HepG2 (cell line): ENCODE results near the gene UVSSA. TPM values are rescaled to one million over a fixed set of nuclear protein-coding genes. Genes with fewer than 3 reads are reported as not detected.
A peak's percentile ranks its signal among the peaks of the same experiment; 100 is the strongest.

Experiments
- ASH2L ChIP-seq: fragments of 300-600, 200-600 bp; sonication (generic); IDR thresholded peaks from 2 replicates; pipeline ENCODE4 v1.7.0; 2017; ENCODE audit warnings: low read depth, mild to moderate bottlenecking, moderate library complexity, mixed read lengths, low read length; ENCODE audit not compliant: insufficient read length
- GABPB1 ChIP-seq: IDR thresholded peaks from 2 replicates; pipeline ENCODE4 v1.6.1; 2016; ENCODE audit warnings: mild to moderate bottlenecking, missing genetic modification reagents, moderate library complexity, missing compliant biosample characterization
- KLF13 ChIP-seq: sonication (generic); formaldehyde crosslinking; IDR thresholded peaks from 2 replicates; pipeline ENCODE4 v1.4.0; 2020; ENCODE audit warnings: mild to moderate bottlenecking, missing genetic modification reagents
- MEIS2 ChIP-seq: sonication (generic); formaldehyde crosslinking; IDR thresholded peaks from 2 replicates; pipeline ENCODE4 v1.9.0; 2021; ENCODE audit warnings: mild to moderate bottlenecking, missing genetic modification reagents
- RCOR2 ChIP-seq: IDR thresholded peaks from 2 replicates; pipeline ENCODE4 v1.6.1; 2016; ENCODE audit warnings: missing biosample characterization, missing genetic modification reagents
- SKI ChIP-seq: fragments of 450-650 bp; IDR thresholded peaks from one replicate; pipeline ENCODE4 v1.6.1; 2018; ENCODE audit warnings: mild to moderate bottlenecking; ENCODE audit not compliant: partially characterized antibody
- SPEN ChIP-seq: sonication (generic); formaldehyde crosslinking; IDR thresholded peaks from 2 replicates; pipeline ENCODE4 v1.5.1; 2020; ENCODE audit warnings: low read depth, mild to moderate bottlenecking, missing genetic modification reagents
- TAF1 ChIP-seq: sonication (generic); formaldehyde crosslinking; IDR thresholded peaks from 2 replicates; pipeline ENCODE4 v1.4.0; 2020; ENCODE audit warnings: missing genetic modification reagents
- ZBTB38 ChIP-seq: sonication (generic); formaldehyde crosslinking; IDR thresholded peaks from 2 replicates; pipeline ENCODE4 v1.5.1; 2020; ENCODE audit warnings: mild to moderate bottlenecking, missing genetic modification reagents
- ZNF234 ChIP-seq: sonication (generic); formaldehyde crosslinking; conservative IDR thresholded peaks from 2 replicates; pipeline ENCODE4 v1.5.1; 2020; ENCODE audit warnings: mild to moderate bottlenecking, missing genetic modification reagents
- ZNF253 ChIP-seq: sonication (generic); formaldehyde crosslinking; IDR thresholded peaks from 2 replicates; pipeline ENCODE4 v1.8.0; 2022; ENCODE audit warnings: mild to moderate bottlenecking, missing genetic modification reagents, borderline replicate concordance
- ZNF563 ChIP-seq: sonication (generic); formaldehyde crosslinking; IDR thresholded peaks from 2 replicates; pipeline ENCODE4 v1.8.0; 2022; ENCODE audit warnings: mild to moderate bottlenecking, moderate library complexity, missing genetic modification reagents
- ZNF761 ChIP-seq: sonication (generic); formaldehyde crosslinking; conservative IDR thresholded peaks from 2 replicates; pipeline ENCODE4 v1.4.0; 2020; ENCODE audit warnings: mild to moderate bottlenecking, missing genetic modification reagents
- ZNF777 ChIP-seq: sonication (generic); formaldehyde crosslinking; IDR thresholded peaks from 2 replicates; pipeline ENCODE4 v1.4.0; 2020; ENCODE audit warnings: missing genetic modification reagents
- polyA plus RNA-seq, 8 experiments: library from polyadenylated mRNA; depleted of rRNA in 3 of 8; stranded (reverse) in 7 of 8; unstranded in 1 of 8; fragments of >200 nt; fragmentation: Illumina TruSeq in 4 of 8; extraction: Trizol in 4 of 8; gene quantifications; 2 replicates each; pipeline versions ENCODE4 v1.2.1 to v1.2.3, GENCODE V29; 2011 to 2016; ENCODE audit warnings: low read depth in 4 of 8, missing spikeins in 1 of 8, mixed read lengths in 1 of 8; ENCODE audit not compliant: insufficient read depth in 1 of 8
- total RNA-seq, 5 experiments: library from RNA; depleted of rRNA; stranded (reverse); fragments of >200 nt; fragmentation: Illumina TruSeq; extraction: Trizol; gene quantifications; 2 replicates each; pipeline ENCODE4 v1.2.3, GENCODE V29; 2016; ENCODE audit warnings: low read depth in 1 of 5
- TF ChIP-seq, protein P1 (sequence below): sonication (generic); formaldehyde crosslinking; IDR thresholded peaks from 2 replicates; pipeline ENCODE4 v1.5.1; 2020; ENCODE audit warnings: mild to moderate bottlenecking, missing genetic modification reagents, borderline replicate concordance
- TF ChIP-seq, protein P2 (sequence below): sonication (generic); formaldehyde crosslinking; conservative IDR thresholded peaks from 2 replicates; pipeline ENCODE4 v1.4.0; 2020; ENCODE audit warnings: missing genetic modification reagents
- TF ChIP-seq, protein P3 (sequence below): sonication (generic); formaldehyde crosslinking; IDR thresholded peaks from 2 replicates; pipeline ENCODE4 v1.8.1; 2022; ENCODE audit warnings: low read depth, mild to moderate bottlenecking, missing genetic modification reagents
- TF ChIP-seq, protein P4 (sequence below): sonication (generic); formaldehyde crosslinking; IDR thresholded peaks from 2 replicates; pipeline ENCODE4 v1.4.0; 2020; ENCODE audit warnings: missing genetic modification reagents, mild to moderate bottlenecking, borderline replicate concordance

The UVSSA gene
- total and polyA plus RNA-seq, 2 of the 13 experiments (the other 11 are each of a cell fraction or from before 2014, with no cell fraction given) = 4.6 to 8.4 TPM

DNA sequence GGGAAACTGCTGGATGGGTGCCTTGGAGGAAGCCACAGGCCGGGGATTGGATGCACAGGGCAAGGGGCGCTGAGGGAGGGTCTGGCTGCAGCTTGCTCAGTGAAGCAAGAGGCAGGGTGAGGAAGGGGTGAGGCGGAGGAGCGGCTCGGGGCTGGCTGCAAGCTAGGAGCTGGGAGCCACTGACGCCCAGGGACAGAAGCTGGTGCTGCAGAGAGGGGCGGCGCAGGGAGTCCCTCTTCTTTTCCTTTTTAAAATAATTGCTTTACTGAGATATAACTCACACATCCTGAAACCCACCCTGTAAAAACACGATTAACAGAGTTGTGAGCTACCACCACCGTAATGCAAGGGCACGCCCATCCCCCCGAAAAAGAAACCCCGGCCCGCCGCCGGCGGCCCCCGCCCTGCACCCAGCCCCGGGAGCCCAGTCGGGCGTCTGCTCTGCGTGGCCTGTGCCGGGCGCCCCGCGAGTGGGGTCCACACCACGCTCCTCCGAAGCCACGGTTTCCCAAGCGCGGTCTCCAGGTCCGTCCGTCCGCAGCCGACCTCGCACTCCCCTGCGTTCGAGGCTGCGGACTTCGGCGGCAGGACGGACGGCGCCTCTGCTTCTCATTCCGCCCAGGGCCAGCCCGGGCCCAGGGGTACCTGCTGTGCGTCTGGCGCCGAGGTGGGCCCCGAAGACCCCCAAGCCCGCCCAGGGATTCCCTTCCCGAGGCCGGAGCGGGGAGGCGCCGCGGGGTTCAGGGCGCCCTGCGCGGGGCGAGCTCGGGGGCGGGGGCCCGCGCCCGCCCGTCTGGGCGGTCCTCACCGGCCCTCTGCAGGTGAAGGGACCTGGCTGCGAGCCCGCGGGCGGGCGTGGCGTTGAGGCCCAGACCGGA lies 866 bp upstream of the UVSSA start (continued):
- TF ChIP-seq SPEN (CRISPR knock-in tag) = no peak
- TF ChIP-seq ZNF253 (CRISPR knock-in tag) = 0 out of 2 replicates have a peak, but pooled peaks have one; percentile 51
- TF ChIP-seq, protein P1, sequence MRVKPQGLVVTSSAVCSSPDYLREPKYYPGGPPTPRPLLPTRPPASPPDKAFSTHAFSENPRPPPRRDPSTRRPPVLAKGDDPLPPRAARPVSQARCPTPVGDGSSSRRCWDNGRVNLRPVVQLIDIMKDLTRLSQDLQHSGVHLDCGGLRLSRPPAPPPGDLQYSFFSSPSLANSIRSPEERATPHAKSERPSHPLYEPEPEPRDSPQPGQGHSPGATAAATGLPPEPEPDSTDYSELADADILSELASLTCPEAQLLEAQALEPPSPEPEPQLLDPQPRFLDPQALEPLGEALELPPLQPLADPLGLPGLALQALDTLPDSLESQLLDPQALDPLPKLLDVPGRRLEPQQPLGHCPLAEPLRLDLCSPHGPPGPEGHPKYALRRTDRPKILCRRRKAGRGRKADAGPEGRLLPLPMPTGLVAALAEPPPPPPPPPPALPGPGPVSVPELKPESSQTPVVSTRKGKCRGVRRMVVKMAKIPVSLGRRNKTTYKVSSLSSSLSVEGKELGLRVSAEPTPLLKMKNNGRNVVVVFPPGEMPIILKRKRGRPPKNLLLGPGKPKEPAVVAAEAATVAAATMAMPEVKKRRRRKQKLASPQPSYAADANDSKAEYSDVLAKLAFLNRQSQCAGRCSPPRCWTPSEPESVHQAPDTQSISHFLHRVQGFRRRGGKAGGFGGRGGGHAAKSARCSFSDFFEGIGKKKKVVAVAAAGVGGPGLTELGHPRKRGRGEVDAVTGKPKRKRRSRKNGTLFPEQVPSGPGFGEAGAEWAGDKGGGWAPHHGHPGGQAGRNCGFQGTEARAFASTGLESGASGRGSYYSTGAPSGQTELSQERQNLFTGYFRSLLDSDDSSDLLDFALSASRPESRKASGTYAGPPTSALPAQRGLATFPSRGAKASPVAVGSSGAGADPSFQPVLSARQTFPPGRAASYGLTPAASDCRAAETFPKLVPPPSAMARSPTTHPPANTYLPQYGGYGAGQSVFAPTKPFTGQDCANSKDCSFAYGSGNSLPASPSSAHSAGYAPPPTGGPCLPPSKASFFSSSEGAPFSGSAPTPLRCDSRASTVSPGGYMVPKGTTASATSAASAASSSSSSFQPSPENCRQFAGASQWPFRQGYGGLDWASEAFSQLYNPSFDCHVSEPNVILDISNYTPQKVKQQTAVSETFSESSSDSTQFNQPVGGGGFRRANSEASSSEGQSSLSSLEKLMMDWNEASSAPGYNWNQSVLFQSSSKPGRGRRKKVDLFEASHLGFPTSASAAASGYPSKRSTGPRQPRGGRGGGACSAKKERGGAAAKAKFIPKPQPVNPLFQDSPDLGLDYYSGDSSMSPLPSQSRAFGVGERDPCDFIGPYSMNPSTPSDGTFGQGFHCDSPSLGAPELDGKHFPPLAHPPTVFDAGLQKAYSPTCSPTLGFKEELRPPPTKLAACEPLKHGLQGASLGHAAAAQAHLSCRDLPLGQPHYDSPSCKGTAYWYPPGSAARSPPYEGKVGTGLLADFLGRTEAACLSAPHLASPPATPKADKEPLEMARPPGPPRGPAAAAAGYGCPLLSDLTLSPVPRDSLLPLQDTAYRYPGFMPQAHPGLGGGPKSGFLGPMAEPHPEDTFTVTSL (CRISPR knock-in tag) = no peak
- TF ChIP-seq ZNF777 = peak; percentile 87
- peak; percentile 7 for TF ChIP-seq SKI
- TF ChIP-seq ZNF563 (CRISPR knock-in tag) = peak; percentile 40; the same call in 1 of the 2 replicates
- no peak for TF ChIP-seq ZBTB38
- TF ChIP-seq GABPB1 (CRISPR knock-in tag) = 0 out of 2 replicates have a peak, but pooled peaks have one; percentile 17
- peak; percentile 53 for TF ChIP-seq ASH2L
- TF ChIP-seq, protein P2, sequence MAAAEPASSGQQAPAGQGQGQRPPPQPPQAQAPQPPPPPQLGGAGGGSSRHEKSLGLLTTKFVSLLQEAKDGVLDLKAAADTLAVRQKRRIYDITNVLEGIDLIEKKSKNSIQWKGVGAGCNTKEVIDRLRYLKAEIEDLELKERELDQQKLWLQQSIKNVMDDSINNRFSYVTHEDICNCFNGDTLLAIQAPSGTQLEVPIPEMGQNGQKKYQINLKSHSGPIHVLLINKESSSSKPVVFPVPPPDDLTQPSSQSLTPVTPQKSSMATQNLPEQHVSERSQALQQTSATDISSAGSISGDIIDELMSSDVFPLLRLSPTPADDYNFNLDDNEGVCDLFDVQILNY (CRISPR knock-in tag) = no peak
- peak; percentile 29; the same call in 1 of the 2 replicates for TF ChIP-seq TAF1
- TF ChIP-seq ZNF234 = 0 out of 2 replicates have a peak, but pooled peaks have one; percentile 41
- 0 out of 2 replicates have a peak, but pooled peaks have one; percentile 21 for TF ChIP-seq ZNF761 (CRISPR knock-in tag)
- 0 out of 2 replicates have a peak, but pooled peaks have one; percentile 8 for TF ChIP-seq MEIS2 (CRISPR knock-in tag)
- TF ChIP-seq KLF13 = 0 out of 2 replicates have a peak, but pooled peaks have one; percentile 44
- TF ChIP-seq, protein P3, sequence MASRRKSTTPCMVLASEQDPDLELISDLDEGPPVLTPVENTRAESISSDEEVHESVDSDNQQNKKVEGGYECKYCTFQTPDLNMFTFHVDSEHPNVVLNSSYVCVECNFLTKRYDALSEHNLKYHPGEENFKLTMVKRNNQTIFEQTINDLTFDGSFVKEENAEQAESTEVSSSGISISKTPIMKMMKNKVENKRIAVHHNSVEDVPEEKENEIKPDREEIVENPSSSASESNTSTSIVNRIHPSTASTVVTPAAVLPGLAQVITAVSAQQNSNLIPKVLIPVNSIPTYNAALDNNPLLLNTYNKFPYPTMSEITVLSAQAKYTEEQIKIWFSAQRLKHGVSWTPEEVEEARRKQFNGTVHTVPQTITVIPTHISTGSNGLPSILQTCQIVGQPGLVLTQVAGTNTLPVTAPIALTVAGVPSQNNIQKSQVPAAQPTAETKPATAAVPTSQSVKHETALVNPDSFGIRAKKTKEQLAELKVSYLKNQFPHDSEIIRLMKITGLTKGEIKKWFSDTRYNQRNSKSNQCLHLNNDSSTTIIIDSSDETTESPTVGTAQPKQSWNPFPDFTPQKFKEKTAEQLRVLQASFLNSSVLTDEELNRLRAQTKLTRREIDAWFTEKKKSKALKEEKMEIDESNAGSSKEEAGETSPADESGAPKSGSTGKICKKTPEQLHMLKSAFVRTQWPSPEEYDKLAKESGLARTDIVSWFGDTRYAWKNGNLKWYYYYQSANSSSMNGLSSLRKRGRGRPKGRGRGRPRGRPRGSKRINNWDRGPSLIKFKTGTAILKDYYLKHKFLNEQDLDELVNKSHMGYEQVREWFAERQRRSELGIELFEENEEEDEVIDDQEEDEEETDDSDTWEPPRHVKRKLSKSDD (CRISPR knock-in tag) = peak; percentile 73; the same call in 1 of the 2 replicates
- no peak for TF ChIP-seq RCOR2 (CRISPR knock-in tag)
- TF ChIP-seq, protein P4, sequence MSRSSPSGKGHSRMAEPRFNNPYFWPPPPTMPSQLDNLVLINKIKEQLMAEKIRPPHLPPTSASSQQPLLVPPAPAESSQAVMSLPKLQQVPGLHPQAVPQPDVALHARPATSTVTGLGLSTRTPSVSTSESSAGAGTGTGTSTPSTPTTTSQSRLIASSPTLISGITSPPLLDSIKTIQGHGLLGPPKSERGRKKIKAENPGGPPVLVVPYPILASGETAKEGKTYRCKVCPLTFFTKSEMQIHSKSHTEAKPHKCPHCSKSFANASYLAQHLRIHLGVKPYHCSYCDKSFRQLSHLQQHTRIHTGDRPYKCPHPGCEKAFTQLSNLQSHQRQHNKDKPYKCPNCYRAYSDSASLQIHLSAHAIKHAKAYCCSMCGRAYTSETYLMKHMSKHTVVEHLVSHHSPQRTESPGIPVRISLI (CRISPR knock-in tag) = no peak
